PC-3 (cell line): ENCODE measurements around the gene PSMC3IP. TPM values are rescaled to one million over a fixed set of nuclear protein-coding genes. Genes with fewer than 3 reads are reported as not detected.
"Not testable (repeated sequence)": the region's sequence is repeated elsewhere in the genome, so short reads cannot be mapped to it uniquely, and the experiment has no call there.

ENCODE experiments used
- ATAC-seq: fragments of 200-7000 bp; cut with Tn5 transposase; 2 replicates; pipeline ENCODE4 v1.9.1; 2020; ENCODE audit warnings: mild to moderate bottlenecking, moderate library complexity
- BruUV-seq: library from RNA; stranded (reverse); fragments of 400-500 nt; replicated peaks from 2 replicates; lab custom pipeline; 2021; lab: Mats Ljungman, UMichigan
- CTCF ChIA-PET: fragments of 300-600 bp; sonication (Branson Sonifier 250); formaldehyde crosslinking; loops from one replicate; lab custom pipeline; 2022; ENCODE audit warnings: antibody characterized with exemption; lab: Charles Lee
- POLR2A ChIA-PET: fragments of 300-600 bp; sonication (Branson Sonifier 250); formaldehyde crosslinking; loops from one replicate; lab custom pipeline; 2022; ENCODE audit warnings: antibody characterized with exemption; ENCODE audit not compliant: unreplicated experiment; lab: Charles Lee
- DNase-seq: peaks from one replicate; pipeline ENCODE4 v3.0.0-alpha.2; 2015
- H2AFZ ChIP-seq: fragments of 300-600 bp; sonication (generic); 2 replicates; pipeline ENCODE4 v1.6.0; 2016; ENCODE audit warnings: antibody characterized with exemption, low read length
- H3F3A ChIP-seq: fragments of 300-600 bp; sonication (generic); one replicate; pipeline ENCODE4 v1.6.0; 2017; ENCODE audit warnings: antibody characterized with exemption, low read length, control low read depth, mild to moderate bottlenecking; ENCODE audit not compliant: unreplicated experiment
- H3K27ac ChIP-seq: fragments of 300-600 bp; sonication (generic); 2 replicates; pipeline ENCODE4 v1.5.1; 2016; ENCODE audit warnings: mild to moderate bottlenecking, low read length
- H3K27me3 ChIP-seq: fragments of 300-600 bp; sonication (generic); 2 replicates; pipeline ENCODE4 v1.6.1; 2016; ENCODE audit warnings: low read length, mixed read lengths
- H3K36me3 ChIP-seq: fragments of 300-600 bp; sonication (generic); 2 replicates; pipeline ENCODE4 v1.6.1; 2016; ENCODE audit warnings: low read depth, mixed run types, low read length, mixed read lengths
- H3K4me1 ChIP-seq: fragments of 300-600 bp; sonication (generic); 2 replicates; pipeline ENCODE4 v1.5.1; 2016; ENCODE audit warnings: low read length; ENCODE audit not compliant: insufficient read depth
- H3K4me2 ChIP-seq: fragments of 300-600 bp; sonication (generic); 2 replicates; pipeline ENCODE4 v1.6.0; 2016; ENCODE audit warnings: low read length
- H3K4me3 ChIP-seq: fragments of 300-600 bp; sonication (generic); 2 replicates; pipeline ENCODE4 v1.5.1; 2016; ENCODE audit warnings: mild to moderate bottlenecking, low read length, mixed read lengths
- H3K79me2 ChIP-seq: fragments of 300-600 bp; sonication (generic); 2 replicates; pipeline ENCODE4 v1.6.1; 2017; ENCODE audit warnings: low read length, mixed read lengths
- H3K9ac ChIP-seq: fragments of 300-600 bp; sonication (generic); 2 replicates; pipeline ENCODE4 v1.6.0; 2016; ENCODE audit warnings: mild to moderate bottlenecking, low read length
- H3K9me2 ChIP-seq: fragments of 300-600 bp; sonication (generic); replicated peaks from 2 replicates; pipeline ENCODE4 v1.6.1; 2016; ENCODE audit warnings: mixed run types, low read length, mixed read lengths
- H3K9me3 ChIP-seq: fragments of 300-600 bp; sonication (generic); 2 replicates; pipeline ENCODE4 v1.6.1; 2016; ENCODE audit warnings: low read length, mixed read lengths
- H4K20me1 ChIP-seq: fragments of 300-600 bp; sonication (generic); 2 replicates; pipeline ENCODE4 v1.6.1; 2016; ENCODE audit warnings: low read length, mixed read lengths
- EZH2 ChIP-seq: fragments of 300-600 bp; sonication (generic); IDR thresholded peaks from one replicate; pipeline ENCODE4 v1.6.1; 2017; ENCODE audit warnings: antibody characterized with exemption, mild to moderate bottlenecking, low read length; ENCODE audit not compliant: unreplicated experiment
- EZH2phosphoT487 ChIP-seq: fragments of 300-600 bp; sonication (generic); IDR thresholded peaks from 2 replicates; pipeline ENCODE4 v1.6.1; 2018; ENCODE audit warnings: mild to moderate bottlenecking, antibody characterized with exemption, low read length, borderline replicate concordance
- intact Hi-C: fragments of 100-400 bp; cut with micrococcal nuclease; formaldehyde crosslinking; loops from 2 replicates; pipeline ENCODE4 v1.9.0; 2023
- total RNA-seq: library from RNA; depleted of rRNA; stranded (reverse); fragments of >200 nt; gene quantifications from 2 replicates; pipeline ENCODE4 v1.2.3, GENCODE V29; 2014
- TF ChIP-seq, protein P1 (sequence below): fragments of 300-600 bp; sonication (generic); conservative IDR thresholded peaks from 2 replicates; pipeline ENCODE4 v1.5.1; 2017; ENCODE audit warnings: antibody characterized with exemption, low read depth, mild to moderate bottlenecking, low read length

PSMC3IP gene
- total RNA-seq, 1 experiment from 2014 or later, result 20.3 TPM

DNA sequence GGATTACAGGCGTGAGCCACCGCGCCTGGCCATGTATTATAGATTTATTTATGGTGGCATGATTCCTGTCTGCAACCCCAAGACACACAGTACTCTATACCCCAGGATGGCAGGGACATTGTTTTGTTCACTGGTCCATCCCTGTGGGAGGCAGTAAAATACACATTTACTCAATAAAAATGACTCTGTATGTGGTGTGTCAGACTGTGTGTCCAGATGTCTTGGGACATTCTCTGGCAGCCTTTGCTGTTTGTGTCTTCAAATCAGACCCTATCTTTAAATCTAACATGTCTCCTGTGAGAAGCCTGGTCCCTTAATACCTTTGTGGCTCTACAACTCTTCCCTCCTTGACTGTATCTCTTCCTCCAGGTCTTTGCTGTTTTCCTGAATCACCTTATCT is 17.3 kb downstream of the PSMC3IP start:
- H3K9me2 ChIP-seq, result no peaks in the 10 kb centered on the region
- H3K4me3 ChIP-seq, result no peak overlapping the region
- H3K79me2 ChIP-seq, result peaks cover 35% of the 10 kb centered on the region
- H3K27ac ChIP-seq, result no peak overlapping the region
- no peaks in the 10 kb centered on the region for H3K27me3 ChIP-seq
- no peak overlapping the region for H2AFZ ChIP-seq
- no peak for DNase-seq
- H3K4me1 ChIP-seq, result peaks cover 17% of the 10 kb centered on the region
- no peaks in the 10 kb centered on the region for H3F3A ChIP-seq
- CTCF ChIA-PET, result interaction anchor here (0.5 kb wide), 1 partner anchor 53 kb away, joined by 3 read pairs; no protein-coding TSS in a partner anchor
- POLR2A ChIA-PET, result no interaction called here
- intact Hi-C loops, result no loop called here
- no peak for ATAC-seq
- H3K36me3 ChIP-seq, result peaks cover 6% of the 10 kb centered on the region; the same call in 1 of the 2 replicates
- no peak overlapping the region for H3K9ac ChIP-seq
- H3K9me3 ChIP-seq, result no peaks in the 10 kb centered on the region
- no peak for TF ChIP-seq EZH2
- H4K20me1 ChIP-seq, result no peaks in the 10 kb centered on the region
- no peak overlapping the region for H3K4me2 ChIP-seq
- BruUV-seq, result no TSS peak

- Histone ChIP-seq H3K9me3 (no peaks in the 10 kb centered on the region), H3K9me2 (no peaks in the 10 kb centered on the region), H3K4me1 (peaks cover 19% of the 10 kb centered on the region), H3K9ac (no peak overlapping the region), H2AFZ (no peak overlapping the region), H3K27me3 (no peaks in the 10 kb centered on the region), H3K79me2 (peaks cover 42% of the 10 kb centered on the region), H3K36me3 (no peaks in the 10 kb centered on the region; the same call in 1 of the 2 replicates), H3K4me2 (no peak overlapping the region), H4K20me1 (no peaks in the 10 kb centered on the region), H3K27ac (no peak overlapping the region), H3F3A (no peaks in the 10 kb centered on the region), H3K4me3 (no peak overlapping the region)
- POLR2A ChIA-PET, result no interaction called here
- DNase-seq (no peak), ATAC-seq (no peak)
- BruUV-seq, result no TSS peak
- intact Hi-C loops, result no loop called here
- TF ChIP-seq EZH2phosphoT487 (no peak), EZH2 (no peak)
- TF ChIP-seq, protein P1, sequence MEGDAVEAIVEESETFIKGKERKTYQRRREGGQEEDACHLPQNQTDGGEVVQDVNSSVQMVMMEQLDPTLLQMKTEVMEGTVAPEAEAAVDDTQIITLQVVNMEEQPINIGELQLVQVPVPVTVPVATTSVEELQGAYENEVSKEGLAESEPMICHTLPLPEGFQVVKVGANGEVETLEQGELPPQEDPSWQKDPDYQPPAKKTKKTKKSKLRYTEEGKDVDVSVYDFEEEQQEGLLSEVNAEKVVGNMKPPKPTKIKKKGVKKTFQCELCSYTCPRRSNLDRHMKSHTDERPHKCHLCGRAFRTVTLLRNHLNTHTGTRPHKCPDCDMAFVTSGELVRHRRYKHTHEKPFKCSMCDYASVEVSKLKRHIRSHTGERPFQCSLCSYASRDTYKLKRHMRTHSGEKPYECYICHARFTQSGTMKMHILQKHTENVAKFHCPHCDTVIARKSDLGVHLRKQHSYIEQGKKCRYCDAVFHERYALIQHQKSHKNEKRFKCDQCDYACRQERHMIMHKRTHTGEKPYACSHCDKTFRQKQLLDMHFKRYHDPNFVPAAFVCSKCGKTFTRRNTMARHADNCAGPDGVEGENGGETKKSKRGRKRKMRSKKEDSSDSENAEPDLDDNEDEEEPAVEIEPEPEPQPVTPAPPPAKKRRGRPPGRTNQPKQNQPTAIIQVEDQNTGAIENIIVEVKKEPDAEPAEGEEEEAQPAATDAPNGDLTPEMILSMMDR, result no peak
- CTCF ChIA-PET, result no interaction called here
Observed at GRCh38 chr17:42559075-42559474, 18.5 kb downstream of the PSMC3IP start.

DNA sequence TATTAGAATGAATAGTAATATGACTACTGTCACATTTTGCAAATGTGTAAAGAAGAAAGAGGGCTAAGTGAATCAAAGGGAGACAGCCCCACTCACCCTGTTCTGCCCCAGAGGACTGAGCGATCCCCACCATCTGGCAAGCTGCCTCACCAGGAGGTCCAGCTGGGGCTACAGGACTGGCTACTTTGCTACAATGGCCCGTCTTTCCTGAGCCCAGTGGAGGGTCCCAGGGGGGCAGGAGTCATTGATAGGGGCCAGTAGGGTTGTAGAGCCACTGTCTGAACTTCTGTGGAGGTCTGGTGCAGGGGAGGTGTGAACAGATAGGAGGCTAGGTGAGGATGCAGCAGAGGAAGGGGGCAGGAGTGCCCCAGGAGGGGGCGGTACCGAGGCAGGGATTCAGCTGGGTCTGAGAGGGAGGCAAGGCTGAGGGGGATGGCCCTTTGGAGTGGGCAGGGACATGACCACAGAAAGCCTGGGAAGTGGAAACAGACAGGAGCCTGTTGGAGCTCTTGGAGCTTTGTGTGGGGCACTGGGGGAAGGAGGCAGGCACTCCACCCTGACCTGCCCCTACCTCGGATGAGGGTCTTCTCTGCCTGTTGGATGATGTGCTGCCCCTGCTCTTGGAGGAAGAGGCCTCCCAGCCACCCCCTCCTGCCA is 21.4 kb downstream of the PSMC3IP start:
- H3K4me2 ChIP-seq, CTCF ChIA-PET, intact Hi-C loops: not testable (repeated sequence)

More for the DNA sequence above, 21.4 kb downstream of the PSMC3IP start:
- H3K9me3 ChIP-seq, H4K20me1 ChIP-seq, BruUV-seq, H3K36me3 ChIP-seq, ATAC-seq, H3K27ac ChIP-seq, H3K4me3 ChIP-seq, H3K9me2 ChIP-seq, H3K27me3 ChIP-seq, H3K9ac ChIP-seq, H3K4me1 ChIP-seq, POLR2A ChIA-PET, DNase-seq, H3F3A ChIP-seq, H2AFZ ChIP-seq: not testable (repeated sequence)
- peaks cover 24% of the 10 kb centered on the region for H3K79me2 ChIP-seq
